ENCODE data around the gene PKP1.

The PKP1 gene

DNA sequence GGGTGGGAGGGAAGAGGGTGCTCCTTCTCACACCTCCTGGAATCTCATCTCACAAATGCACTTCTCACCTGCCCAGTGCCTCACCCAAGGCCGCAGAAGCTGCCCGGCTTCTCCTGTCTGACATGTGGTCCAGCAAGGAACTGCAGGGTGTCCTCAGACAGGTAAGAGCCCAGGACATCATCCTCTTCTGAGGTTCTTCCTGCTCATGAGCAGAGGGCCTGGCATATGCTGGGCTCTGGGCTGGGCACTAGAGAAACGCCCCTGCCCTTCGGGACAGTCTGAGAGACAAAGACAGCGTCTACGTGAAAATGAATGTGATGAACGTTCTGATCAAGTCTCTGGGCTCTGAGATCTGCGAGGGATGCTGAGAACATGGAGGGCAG, 42.4 kb downstream of the PKP1 start:
- DNase-seq (ENCODE audit: low read depth in 1 of 2, low spot score in 1 of 2) = no peak

DNA sequence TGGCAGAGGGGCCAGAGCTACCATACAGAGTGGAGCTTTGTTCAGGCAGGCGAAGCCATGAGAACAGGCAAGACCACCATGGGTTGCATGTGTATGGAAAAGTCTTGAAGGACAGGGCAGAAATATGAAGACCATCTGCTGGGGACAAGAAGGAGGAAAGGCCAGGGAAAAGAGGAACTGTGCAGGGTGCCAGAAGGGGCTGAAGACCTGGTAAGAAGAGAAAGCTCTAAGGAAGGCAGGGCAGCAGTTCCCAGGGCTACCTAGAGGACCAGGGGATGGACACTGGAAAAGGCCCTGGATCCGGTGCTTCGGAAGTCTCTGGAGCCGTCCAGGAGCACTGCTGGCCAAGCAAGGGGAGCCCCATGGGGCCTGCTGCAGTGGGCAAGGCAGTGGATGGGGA, 43.4 kb downstream of the PKP1 start:
- no peak for DNase-seq (ENCODE audit: low read depth in 1 of 2, low spot score in 1 of 2)

- DNase-seq (ENCODE audit: low read depth in 1 of 2, low spot score in 1 of 2) = no peak
Measured at GRCh38 chr1:201327687-201328240, 44.5 kb downstream of the PKP1 start.

DNA sequence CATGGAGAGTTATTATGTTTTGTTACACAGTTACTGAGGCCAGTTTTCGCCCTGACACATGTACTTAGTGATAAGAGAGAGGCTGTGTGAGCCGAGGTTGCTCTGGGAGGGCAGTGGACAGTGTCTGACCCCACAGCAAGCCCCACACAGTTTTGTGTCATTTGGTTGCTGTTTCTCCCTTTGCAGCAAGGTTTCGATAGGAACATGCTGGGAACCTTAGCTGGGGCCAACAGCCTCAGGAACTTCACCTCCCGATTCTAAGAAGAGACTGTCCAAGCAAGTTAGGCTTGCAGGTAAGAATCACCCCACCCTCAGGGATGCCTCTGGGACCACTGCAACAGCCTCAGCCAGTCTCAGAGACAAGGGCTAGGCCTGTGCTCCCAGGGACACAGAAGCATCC, 45.3 kb downstream of the PKP1 start:
- no peak for DNase-seq (ENCODE audit: low read depth in 1 of 2, low spot score in 1 of 2)

- DNase-seq (ENCODE audit: low read depth in 1 of 2, low spot score in 1 of 2) = no peak
Measured at GRCh38 chr1:201329286-201329685, 46.0 kb downstream of the PKP1 start.

- DNase-seq (ENCODE audit: low read depth in 1 of 2, low spot score in 1 of 2) = no peak
Measured at GRCh38 chr1:201329801-201330200, 46.5 kb downstream of the PKP1 start.

GRCh38 chr1:201330541-201330940, 47.2 kb downstream of the PKP1 start:
- no peak for DNase-seq (ENCODE audit: low read depth in 1 of 2, low spot score in 1 of 2)

GRCh38 chr1:201331166-201331565, 47.9 kb downstream of the PKP1 start:
- DNase-seq (ENCODE audit: low read depth in 1 of 2, low spot score in 1 of 2) = no peak

DNA sequence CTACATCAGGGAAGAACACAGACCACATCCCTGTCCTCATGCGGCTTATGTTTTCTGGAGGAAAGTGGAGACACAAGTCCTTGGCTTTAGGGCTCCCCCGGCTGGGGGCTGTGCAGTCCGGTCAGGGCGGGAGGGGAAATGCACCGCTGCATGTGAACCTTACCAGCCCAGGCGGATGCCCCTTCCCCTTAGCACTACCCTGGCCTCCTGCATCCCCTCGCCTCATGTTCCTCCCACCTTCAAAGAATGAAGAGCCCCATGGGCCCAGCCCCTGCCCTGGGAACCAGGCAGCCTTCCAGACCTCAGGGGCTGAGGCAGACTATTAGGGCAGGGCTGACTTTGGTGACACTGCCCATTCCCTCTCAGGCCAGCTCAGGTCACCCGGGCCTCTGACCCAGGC, 48.7 kb downstream of the PKP1 start:
- DNase-seq (ENCODE audit: low read depth in 1 of 2, low spot score in 1 of 2) = no peak

- DNase-seq (ENCODE audit: low read depth in 1 of 2, low spot score in 1 of 2) = no peak
Measured at GRCh38 chr1:201332616-201333335, 49.5 kb downstream of the PKP1 start.

GRCh38 chr1:201334325-201335173, 51.2 kb downstream of the PKP1 start:
- no peak for DNase-seq (ENCODE audit: low read depth in 1 of 2, low spot score in 1 of 2)

DNA sequence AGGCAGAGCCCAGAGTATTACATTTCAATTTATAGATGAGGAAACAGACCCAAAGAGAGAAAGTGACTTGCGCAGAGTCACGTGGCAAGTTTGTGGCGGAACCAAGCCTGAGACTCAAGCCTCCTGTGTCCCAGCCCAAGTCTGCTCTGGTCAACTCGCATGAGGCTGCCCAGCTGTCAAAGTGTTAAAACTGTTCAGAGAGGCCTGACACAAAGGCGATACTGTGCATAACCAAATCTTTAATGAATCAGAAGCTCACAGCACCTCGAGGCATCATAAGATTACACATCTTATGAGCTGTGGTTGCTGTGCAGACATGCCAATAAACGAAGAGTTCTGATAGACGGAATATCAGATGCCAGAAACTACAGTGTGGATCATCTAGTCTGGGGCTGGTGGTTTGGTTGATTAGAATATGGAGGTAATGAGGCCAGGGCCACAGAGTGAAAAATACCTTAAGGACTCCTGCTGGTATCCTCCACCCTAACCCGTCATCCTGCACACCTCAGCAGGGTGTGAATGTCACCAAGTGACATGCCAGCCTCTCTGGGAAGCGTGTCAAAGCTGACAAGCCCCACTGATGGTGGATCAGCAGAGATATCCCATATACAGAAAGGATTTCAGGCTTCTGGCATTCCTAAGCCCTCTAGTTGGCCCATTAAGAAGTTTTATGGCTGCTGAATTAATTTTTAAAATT, 52.0 kb downstream of the PKP1 start:
- DNase-seq (ENCODE audit: low read depth in 1 of 2, low spot score in 1 of 2) = no peak

GRCh38 chr1:201335901-201336300, 52.6 kb downstream of the PKP1 start:
- no peak for DNase-seq (ENCODE audit: low read depth in 1 of 2, low spot score in 1 of 2)

DNA sequence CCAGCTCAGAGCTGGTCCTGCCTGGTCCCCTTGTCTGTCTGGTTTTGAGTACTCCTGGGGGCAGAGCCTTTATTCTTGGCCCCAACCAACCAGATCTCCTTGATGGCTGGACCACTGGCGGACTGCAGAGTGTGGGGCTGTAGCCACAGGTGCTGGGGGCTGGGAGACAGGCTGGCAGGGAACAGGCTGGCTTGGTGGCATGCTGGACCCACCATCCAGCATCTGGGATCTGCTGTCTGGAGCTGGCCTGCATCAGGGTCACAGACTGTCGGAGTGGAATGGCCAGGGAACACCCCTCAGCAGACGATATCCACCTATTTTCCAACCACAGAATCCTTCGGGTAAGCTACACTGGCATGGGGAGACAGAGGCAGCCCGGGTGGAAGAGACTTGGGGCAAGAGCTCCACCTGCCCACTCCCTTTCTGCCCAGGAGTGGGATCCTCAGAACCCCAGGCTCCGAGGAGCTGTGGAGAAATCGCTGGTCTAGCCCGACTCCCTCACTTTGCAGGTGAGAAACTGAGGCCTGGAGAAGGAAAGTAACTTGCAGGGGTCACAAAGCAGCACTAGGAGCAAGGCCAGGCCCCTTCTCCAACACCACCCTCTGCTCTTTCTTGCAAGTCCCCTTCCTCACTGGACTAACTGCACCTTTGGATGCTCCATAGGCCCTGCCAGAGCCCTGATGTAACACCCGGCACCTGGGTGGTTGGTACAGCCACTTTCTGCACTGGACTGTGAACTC, 53.6 kb downstream of the PKP1 start:
- DNase-seq (ENCODE audit: low read depth in 1 of 2, low spot score in 1 of 2) = no peak

DNA sequence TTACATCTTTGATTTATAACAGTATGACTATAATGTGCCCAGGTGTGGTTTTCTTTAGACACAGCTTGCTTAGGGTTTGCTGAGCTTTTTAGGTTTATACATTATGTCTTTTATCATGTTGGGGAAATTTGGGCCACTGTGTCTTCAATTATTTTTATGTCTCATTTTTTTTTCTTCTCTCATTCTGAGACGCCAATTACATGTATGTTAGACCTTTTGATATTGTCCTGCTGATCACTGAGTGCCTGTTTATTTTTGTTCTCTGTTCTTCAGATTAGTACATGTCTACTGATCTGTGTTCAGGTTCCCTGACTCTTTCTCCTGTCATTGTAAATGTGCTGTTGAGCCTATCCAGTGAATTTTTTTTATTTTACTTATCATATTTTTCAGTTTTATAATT, 58.1 kb downstream of the PKP1 start:
- no peak for DNase-seq (ENCODE audit: low read depth in 1 of 2, low spot score in 1 of 2)

DNA sequence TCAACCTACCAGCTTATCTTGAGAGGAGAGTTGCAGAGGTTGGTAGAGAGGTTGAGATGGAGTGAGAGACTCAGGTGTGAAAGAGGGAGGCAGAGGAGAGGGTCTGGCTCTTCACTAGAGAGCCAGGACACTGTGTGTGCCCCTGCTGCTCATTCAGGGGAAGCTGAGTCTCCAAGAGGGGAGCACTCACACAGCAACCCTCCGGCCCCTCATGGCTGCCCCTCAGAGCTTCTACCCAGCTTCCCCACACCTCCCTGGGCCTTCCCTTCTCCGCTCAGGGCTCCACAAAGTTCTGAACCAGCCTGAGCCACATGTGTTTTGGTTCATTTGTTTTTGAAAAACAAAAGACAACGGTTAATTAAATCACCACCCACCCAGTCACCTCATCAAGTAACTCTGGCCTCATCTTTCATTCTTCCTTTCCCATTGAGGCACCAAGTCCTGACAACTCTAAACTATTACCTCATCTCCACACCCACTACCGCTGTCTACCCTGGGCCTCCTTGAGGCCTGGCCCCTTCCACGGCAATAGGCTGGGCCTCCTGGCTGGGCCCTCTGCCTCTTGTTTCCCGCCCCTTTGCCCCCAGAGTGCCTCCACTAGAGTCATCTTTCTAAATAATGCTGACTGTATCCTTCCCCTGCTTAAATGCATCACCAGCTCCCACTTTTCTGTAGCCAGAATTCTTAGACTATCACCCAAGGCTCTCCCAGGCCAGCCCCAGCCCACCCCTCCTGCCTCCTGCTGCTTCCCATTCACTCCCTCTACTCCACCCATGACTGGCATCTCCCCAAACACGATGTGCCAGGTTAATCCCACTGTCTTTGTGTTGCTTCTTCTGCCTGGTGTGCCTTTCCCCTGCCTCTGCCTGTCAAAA, 61.1 kb downstream of the PKP1 start:
- no peak for DNase-seq (ENCODE audit: low read depth in 1 of 2, low spot score in 1 of 2)

- DNase-seq (ENCODE audit: low read depth in 1 of 2, low spot score in 1 of 2) = no peak
Measured at GRCh38 chr1:201345081-201345355, 61.7 kb downstream of the PKP1 start.

- no peak for DNase-seq (ENCODE audit: low read depth in 1 of 2, low spot score in 1 of 2)
Measured at GRCh38 chr1:201346337-201346939, 63.1 kb downstream of the PKP1 start.

- DNase-seq (ENCODE audit: low read depth in 1 of 2, low spot score in 1 of 2) = no peak
Measured at GRCh38 chr1:201346987-201347386, 63.7 kb downstream of the PKP1 start.
